K562 (cell line): ENCODE measurements around the gene CCDC18. TPM values are rescaled to one million over a fixed set of nuclear protein-coding genes. Genes with fewer than 3 reads are reported as not detected.

Source experiments
- ATAC-seq: fragments of 200-7000 bp; cut with Tn5 transposase; 3 replicates; pipeline ENCODE4 v1.9.1; 2020; ENCODE audit warnings: moderate library complexity
- BruUV-seq: library from RNA; stranded (reverse); fragments of 400-500 nt; replicated peaks from 2 replicates; lab custom pipeline; 2021; lab: Mats Ljungman, UMichigan
- CTCF ChIA-PET: fragments of 300-600 bp; formaldehyde crosslinking; extraction: SDS; loops from one replicate; lab custom pipeline; 2021; ENCODE audit warnings: low intra/inter-chr PET ratio; lab: Yijun Ruan, JAX
- POLR2A ChIA-PET: fragments of 300-600, 350-650 bp; sonication (Branson Sonifier 250); formaldehyde crosslinking; extraction: SDS; loops from one replicate; lab custom pipeline; 2021; ENCODE audit warnings: antibody characterized with exemption, inconsistent platforms; lab: Yijun Ruan, JAX
- DNase-seq, 4 experiments: peaks; one replicate each; pipeline versions ENCODE4 v3.0.0 to v3.0.0-alpha.2; 2011 to 2018; ENCODE audit warnings: low spot score in 3 of 4, mixed read lengths in 3 of 4; ENCODE audit errors: extremely low read depth in 1 of 4
- FAIRE-seq: peaks from 2 replicates; lab custom pipeline; 2011; peaks lifted over from hg19 to GRCh38; lab: Jason Lieb, UNC
- H2AFZ ChIP-seq: 2 replicates; pipeline ENCODE4 v1.6.0; 2011; ENCODE audit warnings: low read depth, low read length, control low read depth, inconsistent platforms
- H3K27ac ChIP-seq: fragments of 200-600 bp; 3 replicates; pipeline ENCODE4 v1.8.0; 2011; ENCODE audit warnings: low read depth, mild to moderate bottlenecking, control low read depth, inconsistent platforms, low read length, moderate library complexity, mixed read lengths; ENCODE audit errors: extremely low read depth
- H3K27me3 ChIP-seq, 2 experiments: fragments of 300-600 bp in 1 of 2; 2 replicates in 1 of 2; 3 replicates in 1 of 2; pipeline versions ENCODE4 v1.6.0 to v1.8.0; 2011; ENCODE audit warnings: inconsistent platforms in 2 of 2, low read length in 2 of 2, mild to moderate bottlenecking in 1 of 2, mixed read lengths in 1 of 2, moderate library complexity in 1 of 2; ENCODE audit not compliant: control insufficient read depth in 2 of 2, insufficient read depth in 2 of 2
- H3K36me3 ChIP-seq: fragments of 300-600 bp; 3 replicates; pipeline ENCODE4 v1.8.0; 2011; ENCODE audit warnings: mild to moderate bottlenecking, low read length, inconsistent platforms; ENCODE audit not compliant: control insufficient read depth, insufficient read depth
- H3K4me1 ChIP-seq, 2 experiments: fragments of 200-600 bp in 1 of 2; replicated peaks in 1 of 2; 2 replicates in 1 of 2; 3 replicates in 1 of 2; pipeline versions ENCODE4 v1.5.1 to v1.8.0; 2011; ENCODE audit warnings: inconsistent platforms in 2 of 2, low read length in 2 of 2, mild to moderate bottlenecking in 1 of 2, mixed read lengths in 1 of 2, moderate library complexity in 1 of 2; ENCODE audit not compliant: control insufficient read depth in 2 of 2, insufficient read depth in 2 of 2
- H3K4me2 ChIP-seq: 2 replicates; pipeline ENCODE4 v1.6.1; 2011; ENCODE audit warnings: low read length, control low read depth, inconsistent platforms, mixed read lengths; ENCODE audit not compliant: insufficient read depth
- H3K4me3 ChIP-seq: fragments of 200-600 bp; sonication (generic), shearing (Covaris generic); 2 replicates; pipeline ENCODE4 v1.5.1; 2016; ENCODE audit warnings: control low read depth, inconsistent platforms
- H3K79me2 ChIP-seq: fragments of 200-600 bp; 3 replicates; pipeline ENCODE4 v1.8.0; 2011; ENCODE audit warnings: low read length, inconsistent platforms; ENCODE audit not compliant: control insufficient read depth, insufficient read depth
- H3K9ac ChIP-seq, 2 experiments: 2 replicates each; pipeline versions ENCODE4 v1.6.0 to v1.6.1; 2011; ENCODE audit warnings: low read depth in 2 of 2, low read length in 2 of 2, control low read depth in 1 of 2, inconsistent platforms in 1 of 2, mild to moderate bottlenecking in 1 of 2, mixed read lengths in 1 of 2; ENCODE audit not compliant: insufficient read depth in 1 of 2
- H3K9me1 ChIP-seq: one replicate; pipeline ENCODE4 v1.6.0; 2011; ENCODE audit warnings: inconsistent platforms, mild to moderate bottlenecking, low read length, moderate library complexity; ENCODE audit not compliant: control insufficient read depth, insufficient read depth
- H3K9me3 ChIP-seq: replicated peaks from 2 replicates; pipeline ENCODE4 v1.5.1; 2011; ENCODE audit warnings: low read depth, low read length, inconsistent platforms; ENCODE audit not compliant: control insufficient read depth, insufficient read depth
- H4K20me1 ChIP-seq: replicated peaks from 2 replicates; pipeline ENCODE4 v1.6.1; 2011; ENCODE audit warnings: low read length, inconsistent platforms, mixed read lengths; ENCODE audit not compliant: control insufficient read depth, insufficient read depth
- ATF4 ChIP-seq: fragments of 450-650 bp; formaldehyde crosslinking; IDR thresholded peaks from 2 replicates; pipeline ENCODE4 v1.4.0; 2022; ENCODE audit warnings: mild to moderate bottlenecking, moderate library complexity
- BRD4 ChIP-seq: fragments of 200-600 bp; sonication (generic); IDR thresholded peaks from 2 replicates; pipeline ENCODE4 v1.6.1; 2017; ENCODE audit warnings: inconsistent platforms
- CHCHD3 ChIP-seq: fragments of 250-450 bp; sonication (Bioruptor Pico); IDR thresholded peaks from 2 replicates; pipeline ENCODE4 v2.1.2; 2022; ENCODE audit warnings: mild to moderate bottlenecking
- DDX20 ChIP-seq: fragments of 450-650 bp; IDR thresholded peaks from 2 replicates; pipeline ENCODE4 v1.6.1; 2016; ENCODE audit warnings: missing genetic modification characterization, low read depth, mild to moderate bottlenecking, missing compliant biosample characterization, moderate library complexity
- MCM2 ChIP-seq: fragments of 450-650 bp; IDR thresholded peaks from 2 replicates; pipeline ENCODE4 v1.6.1; 2017; ENCODE audit warnings: low read depth, mild to moderate bottlenecking
- PHB2 ChIP-seq: fragments of 450-650 bp; IDR thresholded peaks from 2 replicates; pipeline ENCODE4 v1.6.1; 2017; ENCODE audit warnings: low read depth
- SAFB2 ChIP-seq: fragments of 200-400 bp; formaldehyde crosslinking; IDR thresholded peaks from 2 replicates; pipeline ENCODE4 v1.6.1; 2018; ENCODE audit warnings: borderline replicate concordance, low read length, low read depth, moderate library complexity; ENCODE audit not compliant: severe bottlenecking
- SETDB1 ChIP-seq: IDR thresholded peaks from one replicate; pipeline ENCODE4 v1.6.1; 2012; ENCODE audit warnings: low read length, control low read depth, inconsistent platforms
- SMARCA5 ChIP-seq: fragments of 450-650 bp; IDR thresholded peaks from 2 replicates; pipeline ENCODE4 v1.6.1; 2016
- SMARCE1 ChIP-seq: fragments of 450-650 bp; IDR thresholded peaks from 2 replicates; pipeline ENCODE4 v1.7.1; 2016; ENCODE audit warnings: mild to moderate bottlenecking
- SRSF7 ChIP-seq: fragments of 200-400 bp; formaldehyde crosslinking; optimal IDR thresholded peaks from 2 replicates; pipeline ENCODE3; 2017; ENCODE audit warnings: mild to moderate bottlenecking, low read depth, low read length
- TRIM24 ChIP-seq, 2 experiments: fragments of 450-650 bp; IDR thresholded peaks; 2 replicates each; pipeline ENCODE4 v1.6.1; 2016
- USF2 ChIP-seq: sonication (generic); formaldehyde crosslinking; IDR thresholded peaks from 2 replicates; pipeline ENCODE4 v1.5.0; 2020; ENCODE audit warnings: missing genetic modification reagents
- ZBTB5 ChIP-seq: fragments of 450-650 bp; IDR thresholded peaks from 2 replicates; pipeline ENCODE4 v1.6.1; 2017; ENCODE audit warnings: antibody characterized with exemption
- ZFP36 ChIP-seq: fragments of 150-350 bp; IDR thresholded peaks from 2 replicates; pipeline ENCODE4 v1.6.1; 2018; ENCODE audit warnings: low read length, low read depth; ENCODE audit not compliant: partially characterized antibody
- WGBS: fragments of 100-300 bp; shearing (Covaris generic); methylation state at CpG from one replicate; pipeline ENCODE4 v1.1.6; 2016; ENCODE audit warnings: low coverage, mixed read lengths; ENCODE audit not compliant: insufficient coverage; ENCODE audit errors: missing lambda C conversion rate; 5-methylcytosine and 5-hydroxymethylcytosine counted together
- in situ Hi-C: fragments of 300-500 bp; cut with MboI; formaldehyde crosslinking; loops from 4 replicates; pipeline ENCODE4 v1.15.0; 2018; ENCODE audit warnings: inconsistent platforms, mixed read lengths
- intact Hi-C: fragments of 100-400 bp; cut with micrococcal nuclease; formaldehyde crosslinking; loops from 2 replicates; pipeline ENCODE4 v1.14.2; 2022
- polyA plus RNA-seq, 8 experiments: library from polyadenylated mRNA; depleted of rRNA in 4 of 8; stranded (reverse) in 5 of 8; unstranded in 3 of 8; fragments of >200 nt; fragmentation: Nextera tagmentation in 2 of 8; fragmentation: Illumina TruSeq in 1 of 8; extraction: Ambion mirVana in 2 of 8; extraction: Trizol in 1 of 8; gene quantifications; 2 replicates each; pipeline versions ENCODE4 v1.2.1 to v1.2.3, GENCODE V29; 2011 to 2014; ENCODE audit warnings: inconsistent platforms in 1 of 8, missing spikeins in 1 of 8
- total RNA-seq, 7 experiments: library from RNA; depleted of rRNA in 6 of 7; stranded (reverse); fragments of >200 nt in 6 of 7; fragmentation: Illumina TruSeq in 2 of 7; extraction: Trizol in 2 of 7; gene quantifications; 2 replicates each; pipeline versions ENCODE4 v1.2.1 to v1.2.3, GENCODE V29; 2011 to 2021; ENCODE audit warnings: low replicate concordance in 1 of 7
- TF ChIP-seq, protein P1 (sequence below): fragments of 250-450 bp; sonication (Bioruptor Pico); IDR thresholded peaks from 2 replicates; pipeline ENCODE4 v1.5.0; 2021

The CCDC18 gene
- total and polyA plus RNA-seq, 9 of the 15 experiments (the other 6 are each of a cell fraction or from before 2014, with no cell fraction given) = 19.5 to 34.2 (median 24.3) TPM

GRCh38 chr1:93152835-93153234 lies 27.7 kb upstream of the CCDC18 start:
- no peaks in the 10 kb centered on the region for H3K27me3 ChIP-seq
- no peak overlapping the region for H2AFZ ChIP-seq
- CTCF ChIA-PET = no interaction called here
- H3K9ac ChIP-seq = no peak overlapping the region
- intact Hi-C loops (no loop called here), in situ Hi-C loops (no loop called here)
- no TSS peak for BruUV-seq
- ATAC-seq (no peak), FAIRE-seq (no peak), DNase-seq (no peak)
- H3K36me3 ChIP-seq = peaks cover 86% of the 10 kb centered on the region
- H3K79me2 ChIP-seq = no peaks in the 10 kb centered on the region; the same call in 2 of the 3 replicates
- 78% methylated on average over 2 of the region's 2 CpGs for WGBS
- no peaks in the 10 kb centered on the region for H3K4me1 ChIP-seq
- no peaks in the 10 kb centered on the region for H3K9me1 ChIP-seq
- H3K9me3 ChIP-seq = no peaks in the 10 kb centered on the region
- H3K4me2 ChIP-seq = no peak overlapping the region
- H4K20me1 ChIP-seq = no peaks in the 10 kb centered on the region
- H3K4me3 ChIP-seq = no peak overlapping the region
- POLR2A ChIA-PET = interaction anchor here (1.2 kb wide), 1 partner anchor 20 kb away, joined by 3 read pairs; no protein-coding TSS in a partner anchor
- no peak overlapping the region for H3K27ac ChIP-seq
- TF ChIP-seq ZBTB5 = no peak
- TF ChIP-seq SMARCE1 = no peak
- TF ChIP-seq SAFB2 = no peak
- no peak for TF ChIP-seq CHCHD3 (CRISPR knock-in tag)
- no peak for TF ChIP-seq MCM2
- TF ChIP-seq SRSF7 = no peak
- TF ChIP-seq TRIM24 (IDR thresholded peaks at IDR 0.05) = no peak
- no peak for TF ChIP-seq USF2 (CRISPR knock-in tag)
- no peak for TF ChIP-seq SMARCA5
- no peak for TF ChIP-seq ATF4
- no peak for TF ChIP-seq SETDB1
- TF ChIP-seq ZFP36 = no peak
- TF ChIP-seq PHB2 = no peak
- no peak for TF ChIP-seq BRD4
- TF ChIP-seq, protein P1, sequence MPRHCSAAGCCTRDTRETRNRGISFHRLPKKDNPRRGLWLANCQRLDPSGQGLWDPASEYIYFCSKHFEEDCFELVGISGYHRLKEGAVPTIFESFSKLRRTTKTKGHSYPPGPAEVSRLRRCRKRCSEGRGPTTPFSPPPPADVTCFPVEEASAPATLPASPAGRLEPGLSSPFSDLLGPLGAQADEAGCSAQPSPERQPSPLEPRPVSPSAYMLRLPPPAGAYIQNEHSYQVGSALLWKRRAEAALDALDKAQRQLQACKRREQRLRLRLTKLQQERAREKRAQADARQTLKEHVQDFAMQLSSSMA (CRISPR knock-in tag) = no peak
- TF ChIP-seq DDX20 (tag) = no peak
